8988T (cell line): ENCODE results near the gene NR1D1.

Experiments
- DNase-seq: peaks from one replicate; pipeline ENCODE4 v3.0.0; 2011

NR1D1 gene

DNA sequence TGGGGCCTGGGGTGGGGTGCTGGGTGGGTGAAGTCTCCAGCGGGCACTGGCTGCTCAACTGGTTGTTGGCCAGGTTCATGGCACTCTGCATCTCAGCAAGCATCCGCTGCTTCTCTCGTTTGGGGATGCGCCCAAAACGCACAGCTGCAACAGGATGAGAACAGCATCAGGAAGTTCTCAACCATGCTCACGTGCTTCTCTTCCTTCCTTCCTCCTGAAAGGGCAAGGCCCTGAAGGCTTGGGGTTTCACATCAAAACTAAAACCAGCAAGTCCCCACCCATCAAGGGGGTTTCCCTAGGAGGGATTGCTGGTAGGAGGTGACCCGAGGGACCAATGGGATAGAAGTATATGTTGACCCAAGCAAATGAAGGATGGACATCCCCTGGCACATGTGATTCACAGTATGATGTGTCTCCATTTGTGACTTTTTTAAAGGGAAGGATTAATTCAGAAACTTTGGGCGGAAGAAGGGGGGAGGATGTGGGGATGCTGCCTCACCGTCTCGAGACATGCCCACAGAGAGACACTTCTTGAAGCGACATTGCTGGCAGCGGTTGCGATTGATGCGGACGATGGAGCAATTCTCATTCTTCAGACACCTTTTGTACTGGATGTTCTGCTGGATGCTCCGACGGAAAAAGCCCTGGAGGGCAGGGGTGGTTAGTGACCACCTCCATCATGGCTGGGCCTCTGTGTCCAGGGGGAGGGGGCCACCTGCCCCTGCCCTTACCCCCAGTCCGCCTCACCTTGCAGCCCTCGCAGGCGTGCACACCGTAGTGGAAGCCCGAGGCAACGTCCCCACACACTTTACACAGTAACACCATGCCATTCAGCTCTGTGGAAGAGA is 4.2 kb downstream of the NR1D1 start:
- DNase-seq = no peak

DNA sequence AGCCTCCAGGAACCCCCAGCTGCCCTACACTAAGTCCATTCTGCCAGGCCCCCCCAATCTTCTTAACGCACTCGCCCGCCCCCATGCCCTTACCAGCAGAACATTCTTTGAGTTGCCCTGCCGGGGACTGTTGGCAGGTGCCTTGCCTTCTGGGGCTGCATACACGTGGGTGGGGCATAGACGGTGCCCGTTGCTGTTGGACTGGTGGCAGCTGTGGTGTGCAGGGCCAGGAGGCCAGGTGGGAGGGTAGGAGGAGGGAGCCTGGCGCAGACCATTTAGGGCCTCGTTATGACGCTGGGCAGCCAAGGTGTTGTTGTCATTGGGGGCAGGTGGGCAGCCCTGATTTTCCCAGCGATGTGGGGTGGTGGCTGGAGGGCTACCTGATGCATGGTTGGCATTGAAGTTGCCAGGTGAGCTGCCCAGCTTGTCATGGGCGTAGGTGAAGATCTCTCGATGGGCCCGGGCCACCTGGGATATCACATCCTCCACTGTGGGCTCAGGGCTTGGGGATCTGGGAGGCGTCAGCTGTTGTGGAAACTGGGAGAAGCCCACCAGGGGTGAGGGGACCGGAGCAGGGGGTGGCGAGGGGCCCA is 4.9 kb downstream of the NR1D1 start:
- no peak for DNase-seq

DNA sequence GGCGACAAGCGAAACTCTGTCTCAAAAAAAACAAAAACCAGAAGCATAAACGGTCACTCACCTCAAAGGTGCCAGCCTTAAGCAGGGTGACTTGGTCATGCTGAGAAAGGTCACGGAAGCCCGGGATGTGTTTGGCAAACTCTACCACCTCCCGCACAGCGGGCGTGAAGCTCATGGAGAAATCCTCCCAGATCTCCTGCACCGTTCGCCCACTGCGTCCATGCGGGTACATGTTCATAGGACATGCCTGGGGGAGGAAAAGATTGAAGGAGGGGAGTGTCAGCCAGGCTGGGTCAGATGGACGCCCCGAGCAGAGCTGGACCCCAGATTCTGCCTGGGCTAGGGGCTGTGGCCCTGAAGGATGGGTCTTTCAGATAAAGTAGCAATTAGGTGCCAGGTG is 5.5 kb downstream of the NR1D1 start:
- no peak for DNase-seq

DNA sequence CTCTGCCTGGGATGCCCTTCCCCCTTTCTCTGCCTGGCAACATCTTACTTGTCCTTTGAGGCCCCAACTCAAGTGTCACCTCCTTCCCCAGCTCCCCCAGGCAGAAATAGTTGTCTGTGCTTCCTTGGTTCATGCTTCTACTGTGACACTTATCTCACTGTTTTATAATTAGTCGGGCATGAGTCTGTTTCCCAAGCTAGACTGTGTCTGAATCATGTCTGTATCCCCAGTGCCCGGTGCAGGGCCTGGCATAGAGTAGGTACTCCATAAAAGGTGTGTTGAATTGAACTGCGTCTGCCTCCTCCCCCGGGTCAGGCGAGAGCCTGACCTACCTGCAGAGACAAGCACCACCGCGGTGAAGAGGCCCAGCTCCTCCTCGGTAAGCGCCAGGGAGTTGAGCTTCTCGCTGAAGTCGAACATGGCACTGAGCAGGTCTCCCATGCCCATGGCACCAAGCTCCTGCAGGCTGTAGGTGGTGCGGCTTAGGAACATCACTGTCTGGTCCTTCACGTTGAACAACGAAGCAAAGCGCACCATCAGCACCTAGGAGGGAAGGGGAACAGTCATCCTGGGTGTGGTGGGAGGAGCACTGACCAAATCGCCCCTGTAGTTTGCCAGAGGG is 6.7 kb downstream of the NR1D1 start:
- DNase-seq = no peak

DNA sequence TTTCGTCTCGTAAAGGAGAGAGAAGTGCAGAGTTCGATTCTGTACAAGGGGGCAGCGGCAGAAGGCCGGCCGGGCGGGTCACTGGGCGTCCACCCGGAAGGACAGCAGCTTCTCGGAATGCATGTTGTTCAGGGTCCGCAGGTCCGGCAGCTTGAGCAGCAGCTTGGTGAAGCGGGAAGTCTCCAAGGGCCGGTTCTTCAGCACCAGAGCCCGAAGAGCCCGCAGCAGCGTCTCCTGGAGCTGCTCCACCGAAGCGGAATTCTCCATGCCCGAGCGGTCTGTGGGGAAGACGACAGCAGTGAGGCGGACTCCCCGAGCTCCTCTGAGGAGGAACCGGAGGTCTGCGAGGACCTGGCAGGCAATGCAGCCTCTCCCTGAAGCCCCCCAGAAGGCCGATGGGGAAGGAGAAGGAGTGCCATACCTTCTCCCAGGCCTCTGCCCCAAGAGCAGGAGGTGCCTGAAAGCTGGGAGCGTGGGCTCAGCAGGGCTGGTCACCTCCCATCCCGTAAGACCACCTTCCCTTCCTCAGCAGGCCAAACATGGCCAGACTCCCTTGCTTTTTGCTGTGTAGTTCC is 7.3 kb downstream of the NR1D1 start:
- no peak for DNase-seq

DNA sequence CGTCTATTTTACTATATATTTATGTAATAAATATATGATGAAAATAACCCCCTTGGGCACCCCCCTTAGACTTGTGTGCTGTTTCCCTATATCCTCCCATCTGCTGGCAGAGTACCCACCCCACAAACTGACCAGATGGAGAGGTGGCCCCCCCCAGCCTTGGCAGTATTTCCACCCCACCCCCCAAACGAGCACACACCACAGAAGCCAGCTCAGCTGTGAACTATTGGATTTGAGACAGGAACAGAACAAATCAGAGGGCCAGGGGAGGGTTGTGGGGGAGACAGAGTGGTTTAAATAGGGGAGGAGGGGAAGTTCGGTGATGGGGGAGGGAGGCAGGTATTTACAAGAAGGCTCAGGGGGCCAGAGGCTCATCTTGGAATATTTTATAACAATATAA is 7.8 kb downstream of the NR1D1 start:
- no peak for DNase-seq

DNA sequence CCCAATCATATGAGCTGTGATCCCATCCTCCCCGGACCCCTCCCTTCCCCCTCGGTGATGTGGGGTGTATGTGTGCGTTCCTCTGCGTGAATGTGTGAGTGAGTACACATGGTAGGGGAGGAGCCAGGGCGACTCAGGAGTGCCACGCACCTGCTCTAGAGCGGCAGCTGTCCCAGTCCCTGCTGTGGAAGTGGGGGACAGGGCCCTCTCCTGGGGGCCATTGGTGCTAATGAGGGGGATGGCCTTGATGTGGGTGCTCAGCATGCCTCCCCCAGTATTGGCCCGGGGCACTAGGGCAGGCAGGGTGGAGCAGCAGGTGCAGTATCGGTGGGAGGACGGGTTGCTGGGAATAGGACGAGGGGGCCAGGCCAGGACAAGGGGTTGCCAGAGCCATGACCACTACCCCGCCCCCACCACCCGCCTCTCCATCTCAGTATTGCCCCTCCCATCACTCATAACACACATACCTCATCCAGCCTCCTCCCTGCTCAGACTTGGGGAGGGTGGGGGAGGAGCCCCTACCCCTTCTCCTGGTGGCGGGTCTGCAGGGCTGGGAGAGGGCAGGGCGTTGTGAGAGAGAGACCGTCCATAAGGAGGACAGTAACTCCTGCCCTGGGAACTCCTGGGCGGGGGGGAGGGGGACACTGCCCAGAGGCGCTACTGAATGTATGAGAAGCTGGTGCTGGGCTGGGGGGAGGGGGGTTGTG is 8.5 kb downstream of the NR1D1 start:
- DNase-seq = no peak

DNA sequence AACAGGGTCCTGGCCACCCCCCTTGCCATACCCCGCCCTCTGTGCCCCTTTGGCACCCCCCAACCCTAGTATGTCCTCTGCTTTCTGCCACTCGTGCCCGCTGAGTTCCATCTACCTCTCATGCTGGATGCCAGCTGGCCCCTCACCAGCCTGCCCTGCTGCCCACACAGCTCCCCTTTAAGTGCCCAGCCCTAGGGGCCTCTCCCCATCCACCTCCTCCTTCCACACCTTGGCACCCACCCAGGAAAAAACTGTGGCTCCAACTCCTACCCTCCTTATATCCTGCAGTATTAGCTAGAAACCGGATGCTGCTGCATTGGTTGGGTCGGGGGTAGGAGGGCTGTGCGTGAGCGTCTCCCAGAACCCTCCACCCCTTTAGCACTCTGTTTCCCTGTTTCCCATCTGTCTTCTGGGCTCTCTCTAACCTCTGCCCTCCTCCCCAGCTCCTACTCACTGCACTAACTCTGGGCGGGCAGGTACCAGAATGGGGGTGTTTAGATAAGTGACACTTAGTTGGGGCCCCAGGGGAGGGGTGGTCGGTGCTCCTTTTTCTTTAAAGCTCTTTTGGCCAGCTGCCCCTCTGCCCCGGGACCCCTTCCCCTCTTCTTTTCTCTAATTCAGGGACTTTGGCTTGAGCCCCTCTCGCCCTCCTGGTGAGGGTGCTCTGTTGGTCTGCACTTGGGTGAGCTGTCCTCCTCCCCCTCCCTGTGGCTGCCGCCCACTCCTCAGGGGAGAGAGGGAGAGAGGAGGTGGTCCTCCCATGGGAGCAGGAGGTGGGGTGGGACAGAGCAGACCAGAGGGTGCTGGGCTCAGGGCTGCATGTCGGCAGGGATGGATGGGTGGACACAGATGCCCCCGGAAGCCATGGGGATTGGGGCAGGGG is 9.9 kb downstream of the NR1D1 start:
- no peak for DNase-seq

DNA sequence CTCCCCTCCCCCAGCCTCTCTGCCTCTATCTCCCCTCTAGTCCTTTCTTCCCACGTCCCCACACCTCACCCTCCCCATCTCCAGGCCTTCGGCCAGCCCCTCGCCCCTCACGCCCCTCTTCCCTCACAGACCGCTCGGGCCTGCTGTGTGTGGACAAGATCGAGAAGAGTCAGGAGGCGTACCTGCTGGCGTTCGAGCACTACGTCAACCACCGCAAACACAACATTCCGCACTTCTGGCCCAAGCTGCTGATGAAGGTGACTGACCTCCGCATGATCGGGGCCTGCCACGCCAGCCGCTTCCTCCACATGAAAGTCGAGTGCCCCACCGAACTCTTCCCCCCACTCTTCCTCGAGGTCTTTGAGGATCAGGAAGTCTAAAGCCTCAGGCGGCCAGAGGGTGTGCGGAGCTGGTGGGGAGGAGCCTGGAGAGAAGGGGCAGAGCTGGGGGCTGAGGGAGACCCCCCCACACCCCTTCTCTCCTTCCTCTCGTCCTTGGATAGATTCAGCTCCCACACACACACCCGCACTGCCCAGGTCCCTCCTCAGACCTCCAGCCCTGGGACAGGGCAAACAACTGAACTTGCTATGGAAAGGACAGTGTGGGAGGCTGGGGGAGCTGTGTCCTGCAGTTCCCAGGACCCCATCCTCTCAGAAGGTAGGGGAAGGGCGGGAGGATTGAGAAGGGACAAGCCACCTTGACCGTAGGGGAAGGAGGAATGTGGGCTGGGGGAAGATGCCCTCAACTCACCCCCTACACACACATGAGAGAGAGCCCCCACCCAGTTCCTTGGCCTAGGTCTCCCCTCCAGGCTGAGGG is 11.1 kb downstream of the NR1D1 start:
- DNase-seq = no peak

DNA sequence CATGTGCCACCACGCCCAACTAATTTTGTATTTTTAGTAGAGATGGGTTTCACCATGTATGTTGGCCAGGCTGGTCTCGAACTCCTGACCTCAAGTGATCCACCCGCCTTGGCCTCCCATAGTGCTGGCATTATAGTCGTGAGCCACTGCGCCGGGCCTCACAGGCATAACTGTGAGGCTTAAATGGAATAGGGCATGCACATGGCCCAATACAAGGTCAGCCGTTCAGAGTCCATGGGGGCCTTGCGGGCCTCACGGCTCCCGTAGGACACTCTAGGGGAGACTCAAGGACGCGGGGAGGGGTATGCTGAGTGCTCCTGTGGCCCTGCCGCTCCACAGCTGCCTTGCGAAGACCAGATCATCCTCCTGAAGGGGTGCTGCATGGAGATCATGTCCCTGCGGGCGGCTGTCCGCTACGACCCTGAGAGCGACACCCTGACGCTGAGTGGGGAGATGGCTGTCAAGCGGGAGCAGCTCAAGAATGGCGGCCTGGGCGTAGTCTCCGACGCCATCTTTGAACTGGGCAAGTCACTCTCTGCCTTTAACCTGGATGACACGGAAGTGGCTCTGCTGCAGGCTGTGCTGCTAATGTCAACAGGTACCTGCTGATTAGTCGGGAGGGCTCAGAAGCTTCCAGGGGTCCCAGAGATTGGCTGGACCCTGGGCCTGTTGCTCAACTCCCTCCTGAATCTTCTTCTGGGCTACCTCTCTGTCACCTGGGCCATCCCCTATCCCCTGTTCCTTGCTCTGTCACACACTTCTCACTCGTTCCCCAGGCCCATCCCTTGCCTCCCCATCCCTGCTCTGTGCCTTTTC is 12.3 kb downstream of the NR1D1 start:
- no peak for DNase-seq

DNA sequence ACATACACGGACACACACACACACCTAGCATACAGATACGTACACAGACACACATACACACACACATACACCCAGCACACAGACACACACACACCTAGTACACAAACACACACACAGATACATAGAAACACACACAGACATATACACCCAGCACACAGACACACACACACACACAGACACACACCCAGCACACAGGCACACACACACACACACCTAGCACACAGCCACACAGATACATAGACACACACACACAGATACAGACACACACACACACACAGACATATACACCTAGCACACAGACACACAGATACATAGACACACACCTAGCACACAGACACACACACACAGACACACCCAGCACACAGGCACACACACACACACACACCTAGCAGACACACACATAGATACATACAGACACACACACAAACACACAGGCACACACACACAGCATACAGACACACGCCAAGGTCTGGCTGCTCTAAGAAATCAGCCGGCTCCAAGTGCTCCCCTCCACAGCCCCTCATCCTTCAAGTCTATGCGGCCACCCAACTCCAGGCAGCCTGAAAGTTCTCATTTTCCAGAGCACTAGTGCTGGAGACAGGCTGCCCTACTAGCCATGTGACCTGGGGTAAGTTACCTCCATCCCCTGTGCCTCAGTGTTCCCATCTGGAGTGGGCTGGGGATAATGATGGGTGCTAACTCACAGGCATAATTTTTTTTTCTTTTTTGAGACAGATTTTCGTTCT is 13.2 kb downstream of the NR1D1 start:
- DNase-seq = no peak

DNA sequence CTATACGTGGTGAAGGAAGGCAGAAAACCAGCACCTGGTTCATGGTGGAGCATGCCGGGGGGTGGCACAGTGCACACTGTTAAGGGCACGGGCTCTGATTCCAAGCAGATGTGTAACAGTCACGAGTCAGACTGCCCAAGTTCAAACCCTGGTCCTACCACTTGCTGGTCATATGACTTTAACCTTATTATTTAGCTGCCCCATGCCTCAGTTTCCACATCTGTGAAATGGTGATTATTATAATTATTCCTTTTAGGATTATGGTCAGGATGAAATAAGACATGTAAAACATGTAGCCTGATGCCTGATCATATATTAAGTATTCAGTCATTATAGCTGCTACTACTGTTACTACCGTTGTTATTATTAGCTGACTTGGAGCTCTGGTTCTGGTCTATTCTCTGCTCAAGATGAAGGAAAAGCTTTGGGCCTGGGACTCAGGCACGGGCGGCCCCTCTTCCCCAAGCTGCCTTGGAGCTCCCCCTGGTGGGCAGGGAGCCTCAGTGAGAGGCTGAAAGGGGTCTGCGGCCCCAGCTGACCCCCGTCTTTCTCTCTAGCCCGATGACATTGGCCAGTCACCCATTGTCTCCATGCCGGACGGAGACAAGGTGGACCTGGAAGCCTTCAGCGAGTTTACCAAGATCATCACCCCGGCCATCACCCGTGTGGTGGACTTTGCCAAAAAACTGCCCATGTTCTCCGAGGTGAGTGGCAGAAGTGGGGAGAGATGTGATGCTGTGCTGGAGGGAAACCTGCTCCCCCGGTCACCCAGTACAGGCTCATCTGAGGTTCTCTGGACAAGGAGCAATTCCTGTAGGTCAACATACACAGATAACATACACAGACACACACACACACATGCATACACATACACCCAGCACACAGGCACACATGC is 14.0 kb downstream of the NR1D1 start:
- DNase-seq = peak; percentile 76

DNA sequence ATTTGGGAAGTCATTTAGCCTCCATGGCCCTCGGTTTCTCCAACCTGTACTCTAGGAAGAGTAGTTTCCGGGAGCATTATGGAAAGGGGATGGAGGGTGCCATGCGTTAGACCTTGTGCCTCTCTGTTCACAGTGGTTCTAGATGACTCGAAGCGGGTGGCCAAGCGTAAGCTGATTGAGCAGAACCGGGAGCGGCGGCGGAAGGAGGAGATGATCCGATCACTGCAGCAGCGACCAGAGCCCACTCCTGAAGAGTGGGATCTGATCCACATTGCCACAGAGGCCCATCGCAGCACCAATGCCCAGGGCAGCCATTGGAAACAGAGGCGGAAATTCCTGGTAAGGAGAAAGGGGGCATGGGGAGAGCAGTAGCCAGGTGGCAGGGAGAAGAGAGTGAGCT is 15.9 kb downstream of the NR1D1 start:
- DNase-seq = no peak

DNA sequence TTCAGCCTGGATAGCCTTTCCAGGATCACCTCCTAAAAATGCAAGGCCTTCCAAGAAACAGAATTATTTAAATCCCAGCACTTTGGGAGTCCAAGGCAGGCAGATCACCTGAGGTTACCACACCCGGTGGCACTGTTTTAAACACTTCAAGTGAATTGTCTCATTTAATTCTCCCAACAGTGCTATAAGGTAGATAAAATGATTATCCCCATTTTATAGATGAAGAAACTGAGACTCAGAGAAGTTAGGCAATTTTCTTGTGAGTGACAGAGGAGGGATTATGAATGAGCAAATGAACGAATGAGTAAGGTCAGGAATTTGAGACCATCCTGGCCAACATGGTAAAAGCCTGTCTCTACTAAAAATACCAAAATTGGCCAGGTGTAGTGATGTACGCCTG is 20.8 kb downstream of the NR1D1 start:
- no peak for DNase-seq

DNA sequence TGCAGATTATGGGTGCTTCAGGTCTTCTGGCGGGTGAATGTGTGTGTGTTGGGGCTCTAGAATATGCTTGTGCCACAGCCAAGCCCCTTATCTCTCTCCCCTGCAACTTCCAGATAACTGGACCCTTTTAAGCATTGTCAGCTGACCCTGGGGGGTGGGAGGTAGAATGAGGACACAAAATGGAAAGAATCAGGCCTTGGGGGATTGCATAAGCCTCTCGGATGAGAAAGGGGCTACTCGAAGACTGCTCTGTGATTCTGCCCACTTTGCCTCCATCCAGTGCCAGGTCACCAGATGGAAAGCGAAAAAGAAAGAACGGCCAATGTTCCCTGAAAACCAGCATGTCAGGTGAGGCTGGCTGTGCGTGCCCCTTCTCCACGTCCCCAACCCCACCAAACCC is 23.8 kb downstream of the NR1D1 start:
- no peak for DNase-seq

DNA sequence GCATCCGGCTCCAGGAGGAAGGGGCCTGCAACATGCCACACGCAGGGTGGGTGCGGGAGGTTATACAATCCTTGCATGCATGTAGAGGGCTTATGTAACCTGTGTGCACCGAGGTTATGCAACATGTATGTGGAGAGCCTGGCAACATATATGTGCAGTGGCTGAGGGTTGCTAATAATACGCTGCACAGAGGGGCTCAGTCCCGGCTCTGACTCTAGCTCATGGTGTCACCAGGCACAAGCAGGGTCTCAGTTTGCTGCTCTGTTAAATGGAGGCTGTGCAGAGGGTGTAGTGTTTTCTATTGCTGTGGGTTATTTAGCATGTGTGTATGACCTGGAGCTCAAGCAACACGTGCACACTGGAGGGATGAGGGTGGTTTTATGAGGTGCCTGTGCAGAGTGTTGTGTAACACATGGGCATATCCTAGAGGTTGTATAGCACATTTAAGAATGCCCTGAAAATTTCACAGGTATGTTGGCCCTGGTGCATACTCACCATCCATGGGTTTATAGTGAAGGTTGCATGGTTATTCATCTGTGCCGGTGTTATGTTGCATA is 24.4 kb downstream of the NR1D1 start:
- DNase-seq = no peak

DNA sequence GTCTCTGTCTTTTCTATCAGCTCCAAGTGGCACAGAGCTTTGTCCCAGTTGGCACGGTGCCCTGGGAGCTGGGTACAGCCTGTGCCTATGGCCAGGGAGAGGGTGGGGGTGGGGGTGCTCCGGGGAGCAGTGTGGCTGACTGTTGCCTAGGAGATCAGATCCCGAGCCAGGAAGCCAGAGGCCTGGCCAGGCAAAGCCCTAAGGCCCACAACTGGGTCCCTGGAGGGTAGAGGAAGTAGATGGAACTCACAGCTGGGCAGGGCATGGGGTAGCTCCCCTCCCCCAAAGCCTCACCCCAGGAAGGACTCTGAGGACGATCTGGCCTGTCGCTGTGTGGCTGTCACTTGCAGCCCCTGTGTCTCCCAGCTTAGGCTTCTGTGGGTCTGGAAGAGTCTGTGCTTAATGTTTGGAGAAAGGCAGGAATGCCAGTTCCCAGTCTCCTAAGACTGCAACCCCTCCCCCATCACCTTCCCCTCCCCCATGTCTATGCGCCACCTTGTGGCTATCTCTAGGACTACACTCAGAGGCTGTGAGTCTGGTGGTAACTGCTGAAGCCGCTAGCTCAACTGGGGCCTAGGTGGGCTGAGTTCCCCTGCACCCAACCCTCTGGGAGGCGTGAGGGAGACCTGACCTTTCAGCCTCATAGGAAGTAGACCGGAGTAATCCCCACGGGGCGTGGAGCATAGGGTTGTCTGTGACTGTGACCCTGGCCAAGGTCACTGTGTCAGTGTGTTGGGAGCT is 25.0 kb downstream of the NR1D1 start:
- DNase-seq = no peak

DNA sequence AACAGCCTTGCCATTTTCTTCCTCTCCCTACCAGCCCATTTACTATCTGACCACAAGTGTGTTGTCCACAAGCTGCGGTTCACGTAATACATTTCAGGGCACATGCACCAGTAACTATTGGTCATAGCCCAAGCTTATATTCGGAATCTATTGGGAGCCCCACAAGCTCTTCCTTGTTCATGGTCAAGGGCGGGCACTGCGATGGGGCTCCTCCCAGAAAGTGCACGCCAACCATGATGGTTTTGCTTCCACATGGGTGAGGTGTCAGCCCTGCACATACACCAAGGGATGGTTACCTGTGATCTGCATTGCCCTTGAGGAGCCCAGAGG is 25.6 kb downstream of the NR1D1 start:
- DNase-seq = no peak
